Ascending aorta (tissue), 2 donors: ENCODE measurements around the gene BEST1. TPM values are rescaled to one million over a fixed set of nuclear protein-coding genes. Genes with fewer than 3 reads are reported as not detected.

Experiments
- DNase-seq, 2 donors: peaks; one replicate each; pipeline ENCODE4 v3.0.0-alpha.2; 2019; ENCODE audit warnings: low spot score in 2 of 2
- H3K27ac ChIP-seq, 2 donors: fragments of 200-600 bp; sonication (generic); one replicate each; pipeline ENCODE4 v1.5.1; 2016 to 2017; ENCODE audit warnings: mild to moderate bottlenecking in 1 of 2
- H3K27me3 ChIP-seq: fragments of 200-600 bp; sonication (generic); one replicate; pipeline ENCODE4 v1.5.1; 2017
- H3K36me3 ChIP-seq, 2 donors: fragments of 200-600 bp; sonication (generic); one replicate each; pipeline ENCODE4 v1.5.1; 2016
- H3K4me1 ChIP-seq, 2 donors: fragments of 200-600 bp; sonication (generic); one replicate each; pipeline ENCODE4 v1.5.1; 2016 to 2017; ENCODE audit warnings: mild to moderate bottlenecking in 1 of 2
- H3K4me3 ChIP-seq, 2 donors: fragments of 200-600 bp; sonication (generic); one replicate each; pipeline ENCODE4 v1.5.1; 2016 to 2017; ENCODE audit warnings: mild to moderate bottlenecking in 1 of 2
- H3K9me3 ChIP-seq, 2 donors: fragments of 200-600 bp; sonication (generic); one replicate each; pipeline ENCODE4 v1.5.1; 2016
- intact Hi-C: fragments of 100-400 bp; cut with DNase I; formaldehyde crosslinking; loops from one replicate; pipeline ENCODE4 v1.15.1; 2023
- total RNA-seq: library from RNA; depleted of rRNA; stranded (reverse); fragments of >200 nt; gene quantifications from one replicate; pipeline ENCODE4 v1.1.0, GENCODE V29; 2016
- TF ChIP-seq, protein P1 (sequence below), 3 experiments: fragments of 200-600 bp in 2 of 3; fragments of 450-650 bp in 1 of 3; sonication (generic) in 2 of 3; IDR thresholded peaks; one replicate each; pipeline ENCODE4 v1.5.1; 2016 to 2019; ENCODE audit warnings: antibody characterized with exemption in 3 of 3, mild to moderate bottlenecking in 1 of 3, moderate library complexity in 1 of 3

The BEST1 gene
- total RNA-seq, 1 donor from 2014 or later: 30.9 TPM

DNA sequence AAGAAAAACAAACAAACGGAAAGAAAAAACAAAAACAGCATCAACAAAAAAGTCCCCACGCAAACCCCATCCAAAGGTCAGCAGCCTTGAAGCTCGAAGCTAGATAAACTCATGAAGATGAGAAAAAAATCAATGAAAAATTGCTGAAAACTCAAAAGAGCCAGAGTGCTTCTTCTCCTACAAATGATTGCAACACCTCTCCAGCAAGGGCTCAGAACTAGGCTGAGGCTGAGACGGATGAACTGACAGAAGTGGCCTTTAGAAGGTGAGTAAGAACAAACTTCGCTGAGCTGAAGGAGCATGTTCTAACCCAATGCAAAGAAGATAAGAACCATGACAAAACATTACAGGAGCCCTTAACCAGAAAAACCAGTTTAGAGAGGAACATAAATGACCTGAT is 35.7 kb downstream of the BEST1 start:
- intact Hi-C loops: no loop called here
- H3K9me3 ChIP-seq: peaks cover 0 to 12% of the 10 kb centered on the region in 2 donors
- TF ChIP-seq, protein P1, sequence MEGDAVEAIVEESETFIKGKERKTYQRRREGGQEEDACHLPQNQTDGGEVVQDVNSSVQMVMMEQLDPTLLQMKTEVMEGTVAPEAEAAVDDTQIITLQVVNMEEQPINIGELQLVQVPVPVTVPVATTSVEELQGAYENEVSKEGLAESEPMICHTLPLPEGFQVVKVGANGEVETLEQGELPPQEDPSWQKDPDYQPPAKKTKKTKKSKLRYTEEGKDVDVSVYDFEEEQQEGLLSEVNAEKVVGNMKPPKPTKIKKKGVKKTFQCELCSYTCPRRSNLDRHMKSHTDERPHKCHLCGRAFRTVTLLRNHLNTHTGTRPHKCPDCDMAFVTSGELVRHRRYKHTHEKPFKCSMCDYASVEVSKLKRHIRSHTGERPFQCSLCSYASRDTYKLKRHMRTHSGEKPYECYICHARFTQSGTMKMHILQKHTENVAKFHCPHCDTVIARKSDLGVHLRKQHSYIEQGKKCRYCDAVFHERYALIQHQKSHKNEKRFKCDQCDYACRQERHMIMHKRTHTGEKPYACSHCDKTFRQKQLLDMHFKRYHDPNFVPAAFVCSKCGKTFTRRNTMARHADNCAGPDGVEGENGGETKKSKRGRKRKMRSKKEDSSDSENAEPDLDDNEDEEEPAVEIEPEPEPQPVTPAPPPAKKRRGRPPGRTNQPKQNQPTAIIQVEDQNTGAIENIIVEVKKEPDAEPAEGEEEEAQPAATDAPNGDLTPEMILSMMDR (IDR thresholded peaks at IDR 0.05): no peak
- no peaks in the 10 kb centered on the region for H3K4me1 ChIP-seq
- no peak for DNase-seq
- H3K4me3 ChIP-seq: no peak overlapping the region
- no peaks in the 10 kb centered on the region for H3K27me3 ChIP-seq
- no peaks in the 10 kb centered on the region for H3K36me3 ChIP-seq
- no peak overlapping the region for H3K27ac ChIP-seq

DNA sequence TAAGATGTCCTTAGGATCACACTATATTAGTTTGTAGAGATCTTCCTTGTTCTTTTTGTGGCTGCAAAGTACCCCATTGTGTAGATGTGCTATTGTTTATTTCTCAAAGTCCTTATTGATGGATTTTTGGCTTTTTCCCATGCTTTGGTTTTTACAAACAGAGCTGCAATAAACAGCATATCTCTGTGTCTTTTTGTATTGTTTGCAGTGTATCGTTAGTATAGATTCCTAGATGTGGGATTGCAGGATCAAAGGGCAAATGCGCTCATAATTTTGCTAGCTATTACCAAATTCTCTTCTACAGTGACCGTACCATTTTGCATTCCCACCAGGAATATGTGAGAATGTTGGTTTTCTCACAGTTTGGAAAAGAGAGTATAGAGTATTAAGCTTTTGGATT is 44.8 kb downstream of the BEST1 start:
- TF ChIP-seq, protein P1 (IDR thresholded peaks at IDR 0.05): no peak
- intact Hi-C loops: no loop called here
- Histone ChIP-seq H3K36me3 (peaks cover 0 to 9% of the 10 kb centered on the region in 2 donors), H3K9me3 (peaks cover 3 to 11% of the 10 kb centered on the region in 2 donors), H3K4me3 (no peak overlapping the region), H3K27ac (no peak overlapping the region), H3K4me1 (no peaks in the 10 kb centered on the region), H3K27me3 (no peaks in the 10 kb centered on the region)
- DNase-seq: no peak

DNA sequence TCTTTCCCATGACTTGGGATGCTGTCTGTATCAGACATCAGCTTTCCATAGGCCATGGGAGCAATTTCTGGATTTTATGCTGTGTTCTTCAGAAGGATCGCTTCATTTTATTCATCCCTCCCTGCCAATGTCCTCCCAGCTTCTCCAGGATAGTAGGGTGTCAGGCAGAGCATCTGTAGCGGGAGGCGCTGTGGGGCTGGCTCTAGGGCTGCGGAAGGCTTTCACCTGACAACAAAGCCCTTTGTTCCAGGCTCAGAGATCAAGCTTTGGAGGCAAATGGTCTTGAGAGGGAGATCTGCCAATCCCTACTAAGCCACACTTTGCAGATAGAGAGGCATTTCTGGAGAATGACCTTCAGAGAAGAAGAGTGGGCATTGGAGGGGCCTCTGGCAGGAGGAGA is 46.8 kb downstream of the BEST1 start:
- intact Hi-C loops: no loop called here
- Histone ChIP-seq H3K4me3 (no peak overlapping the region), H3K4me1 (no peaks in the 10 kb centered on the region), H3K27me3 (no peaks in the 10 kb centered on the region), H3K36me3 (peaks cover 0 to 9% of the 10 kb centered on the region in 2 donors), H3K27ac (no peak overlapping the region), H3K9me3 (peaks cover 4 to 13% of the 10 kb centered on the region in 2 donors)
- TF ChIP-seq, protein P1 (IDR thresholded peaks at IDR 0.05): no peak
- DNase-seq: no peak

DNA sequence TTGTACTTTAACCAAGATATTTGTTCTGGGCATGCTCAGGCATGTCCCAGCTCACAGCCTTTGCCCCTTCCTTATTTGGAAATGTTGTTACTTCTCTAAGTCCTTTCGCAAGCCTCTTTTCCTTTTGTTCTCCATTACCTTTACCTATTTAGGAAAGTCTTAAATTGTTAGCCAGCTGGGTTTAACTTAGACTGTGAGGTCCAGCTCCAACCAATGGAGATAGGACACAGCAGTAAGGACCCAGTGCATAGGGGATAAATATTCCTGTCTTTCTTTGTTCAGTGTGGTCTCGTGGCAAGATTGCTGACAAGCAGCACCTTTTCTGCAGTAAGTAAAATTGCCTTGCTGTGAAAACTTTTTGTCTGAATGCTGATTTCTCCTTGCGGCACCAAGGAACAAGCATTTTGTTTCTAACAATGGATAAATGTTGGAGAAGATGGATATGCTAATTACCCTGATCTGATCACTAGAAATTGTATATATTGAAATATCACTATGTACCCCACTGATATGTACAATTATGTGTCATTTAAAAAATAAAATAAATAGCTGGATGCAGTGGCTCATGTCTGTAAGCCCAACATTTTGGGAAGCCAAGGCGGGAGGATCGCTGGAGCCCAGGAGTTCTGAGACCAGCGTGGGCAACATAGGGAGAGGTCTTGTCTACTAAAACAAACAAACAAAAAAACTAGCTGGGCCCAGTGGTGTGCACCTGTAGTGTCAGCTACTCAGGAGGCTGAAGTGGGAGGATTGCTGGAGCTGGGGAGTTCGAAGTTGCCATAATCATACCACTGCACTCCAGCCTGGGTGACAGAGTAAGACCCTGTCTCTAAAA is 49.2 kb downstream of the BEST1 start:
- Histone ChIP-seq H3K4me1 (no peaks in the 10 kb centered on the region), H3K9me3 (peaks cover 4 to 13% of the 10 kb centered on the region in 2 donors), H3K27ac (no peak overlapping the region), H3K4me3 (no peak overlapping the region), H3K36me3 (peaks cover 0 to 9% of the 10 kb centered on the region in 2 donors), H3K27me3 (no peaks in the 10 kb centered on the region)
- intact Hi-C loops: no loop called here
- TF ChIP-seq, protein P1 (IDR thresholded peaks at IDR 0.05): no peak
- no peak for DNase-seq

DNA sequence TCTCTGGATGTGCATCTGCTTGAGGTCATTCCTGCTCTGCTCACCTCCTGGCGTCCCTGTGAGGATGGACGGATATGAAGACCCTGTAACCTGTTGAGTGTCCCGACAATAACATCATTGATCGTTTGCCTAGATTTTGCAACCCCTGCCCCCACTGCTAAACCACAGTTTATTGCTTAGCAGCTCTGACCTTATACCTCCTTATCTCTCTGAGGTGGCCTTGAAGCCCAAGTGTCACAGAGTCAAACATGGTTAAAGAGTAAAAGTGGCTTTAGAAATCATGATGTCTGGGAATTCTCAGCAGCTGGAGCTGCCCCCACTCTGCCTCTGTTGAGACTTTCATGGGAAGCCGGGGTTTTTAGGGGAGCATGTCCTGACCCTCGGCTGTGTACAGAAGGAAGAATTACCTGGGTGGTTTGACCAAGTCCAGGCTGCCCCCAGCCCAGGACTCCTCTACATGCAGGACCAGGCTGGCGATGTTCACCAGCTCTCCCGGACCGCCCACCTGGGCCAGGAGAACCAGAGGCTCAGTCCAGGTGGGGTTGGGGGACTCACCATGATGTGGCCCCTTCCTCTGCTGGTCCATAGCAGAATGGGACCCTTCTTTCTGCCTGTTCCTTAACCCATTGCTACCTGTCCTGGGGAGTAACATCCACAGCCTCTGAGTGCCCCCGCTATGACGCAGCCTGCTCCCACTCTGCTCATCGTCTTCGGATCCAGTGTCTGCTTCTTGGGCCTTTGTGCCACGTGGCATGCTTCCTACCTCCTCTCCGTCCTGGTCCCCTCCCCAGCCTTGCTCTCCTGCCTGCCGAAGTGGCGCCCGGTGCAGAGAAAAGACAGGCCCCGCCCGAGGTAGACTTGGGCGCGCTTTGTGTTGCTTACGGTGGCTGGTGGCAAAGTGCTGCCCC is 50.6 kb downstream of the BEST1 start:
- H3K27ac ChIP-seq: no peak overlapping the region
- H3K27me3 ChIP-seq: no peaks in the 10 kb centered on the region
- H3K4me3 ChIP-seq: no peak overlapping the region
- H3K36me3 ChIP-seq: peaks cover 0 to 9% of the 10 kb centered on the region in 2 donors
- TF ChIP-seq, protein P1 (IDR thresholded peaks at IDR 0.05): no peak
- H3K9me3 ChIP-seq: peaks cover 4 to 13% of the 10 kb centered on the region in 2 donors
- intact Hi-C loops: no loop called here
- H3K4me1 ChIP-seq: peaks cover 0 to 10% of the 10 kb centered on the region in 2 donors
- DNase-seq: no peak
